ENCODE results near the gene APPBP2. TPM values are rescaled to one million over a fixed set of nuclear protein-coding genes. Genes with fewer than 3 reads are reported as not detected.

APPBP2 gene
- total RNA-seq, 1 experiment from 2014 or later, result 25.3 TPM

DNA sequence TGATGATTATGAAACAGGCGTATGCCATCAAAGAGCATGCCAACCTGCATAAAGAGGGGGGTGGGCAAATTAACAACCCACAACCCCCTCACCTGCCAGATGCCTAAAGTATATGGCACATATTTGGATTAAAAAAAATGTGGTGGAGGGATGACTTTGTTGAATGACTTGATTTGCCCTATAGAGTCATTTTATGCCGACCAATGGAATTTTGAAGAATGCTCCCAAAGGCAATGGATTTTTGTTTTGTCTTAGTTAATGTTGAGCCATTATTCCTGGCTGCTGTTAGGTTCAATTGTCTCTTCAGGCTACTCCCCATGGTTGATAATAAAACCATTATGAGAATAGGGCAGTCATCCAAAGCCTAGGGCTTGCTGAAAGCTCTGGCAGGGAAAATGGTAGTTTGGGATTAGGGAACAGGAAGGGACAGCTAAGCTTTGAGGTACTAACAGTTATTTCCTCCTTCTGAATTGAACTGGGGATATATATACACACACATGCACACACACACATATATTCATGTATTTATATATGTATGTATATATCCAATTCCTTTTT is 109.6 kb downstream of the APPBP2 start:
- Mint-ChIP-seq H3K27me3 (ENCODE audit: insufficient read depth, unreplicated experiment) (no peaks in the 10 kb centered on the region), H3K4me3 (ENCODE audit: unreplicated experiment) (no peak overlapping the region), H3K9me3 (ENCODE audit: unreplicated experiment) (no peaks in the 10 kb centered on the region), H3K27ac (ENCODE audit: unreplicated experiment) (no peak overlapping the region), H3K4me1 (ENCODE audit: low read depth, unreplicated experiment) (no peaks in the 10 kb centered on the region), H3K36me3 (ENCODE audit: insufficient read depth, unreplicated experiment) (no peaks in the 10 kb centered on the region)
- intact Hi-C loops (cut with micrococcal nuclease; ENCODE audit: unreplicated experiment), result no loop called here
- Histone ChIP-seq H3K27me3 (replicated peaks; ENCODE audit: control insufficient read depth, insufficient read depth, low read length) (no peaks in the 10 kb centered on the region), H3K4me3 (ENCODE audit: low read depth, low read length) (no peak overlapping the region), H3K36me3 (ENCODE audit: control insufficient read depth, insufficient read depth, low read length) (no peaks in the 10 kb centered on the region), H3K9me3 (no peaks in the 10 kb centered on the region), H3K4me1 (no peaks in the 10 kb centered on the region)
- no TSS peak for BruUV-seq (replicated peaks)
- no peak for TF ChIP-seq CTCF (IDR thresholded peaks at IDR 0.05; ENCODE audit: insufficient read depth in 1 of 2, low read depth in 1 of 2, low read length in 1 of 2, severe bottlenecking in 1 of 2, unreplicated experiment in 1 of 2)
- CTCF ChIA-PET, result no interaction called here
- POLR2A ChIA-PET, result no interaction called here
- no peak for DNase-seq

DNA sequence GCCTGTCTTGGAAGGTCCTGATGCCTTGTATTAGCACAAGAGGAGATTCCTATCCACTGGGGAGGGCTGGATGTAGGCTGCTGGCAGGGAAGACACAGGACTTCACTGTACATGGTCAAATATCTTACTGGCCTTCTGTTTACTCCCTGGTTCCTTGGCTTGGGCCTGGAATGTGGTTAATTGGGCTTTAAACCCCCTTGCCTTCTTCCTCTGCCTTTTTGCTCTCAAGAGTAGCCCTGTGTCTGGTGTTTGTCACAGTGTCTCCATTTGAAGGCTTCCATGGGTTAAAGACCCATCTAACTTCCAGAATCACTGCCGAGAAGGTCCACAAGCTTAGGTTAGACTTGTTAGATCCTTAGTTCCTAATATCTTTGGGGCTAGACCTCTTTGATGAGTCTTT is 110.9 kb downstream of the APPBP2 start:
- ChIA-PET POLR2A (no interaction called here), CTCF (no interaction called here)
- Mint-ChIP-seq H3K9me3 (ENCODE audit: unreplicated experiment) (no peaks in the 10 kb centered on the region), H3K27ac (ENCODE audit: unreplicated experiment) (no peak overlapping the region), H3K36me3 (ENCODE audit: insufficient read depth, unreplicated experiment) (no peaks in the 10 kb centered on the region), H3K4me3 (ENCODE audit: unreplicated experiment) (no peak overlapping the region), H3K27me3 (ENCODE audit: insufficient read depth, unreplicated experiment) (no peaks in the 10 kb centered on the region), H3K4me1 (ENCODE audit: low read depth, unreplicated experiment) (no peaks in the 10 kb centered on the region)
- no peaks in the 10 kb centered on the region for H3K36me3 ChIP-seq (ENCODE audit: control insufficient read depth, insufficient read depth, low read length)
- no peak overlapping the region for H3K4me3 ChIP-seq (ENCODE audit: low read depth, low read length)
- peaks cover 3% of the 10 kb centered on the region; the same call in 1 of the 2 replicates for H3K9me3 ChIP-seq
- no peak for TF ChIP-seq CTCF (IDR thresholded peaks at IDR 0.05; ENCODE audit: insufficient read depth in 1 of 2, low read depth in 1 of 2, low read length in 1 of 2, severe bottlenecking in 1 of 2, unreplicated experiment in 1 of 2)
- no peak for DNase-seq
- no peaks in the 10 kb centered on the region for H3K27me3 ChIP-seq (replicated peaks; ENCODE audit: control insufficient read depth, insufficient read depth, low read length)
- H3K4me1 ChIP-seq, result peaks cover 2% of the 10 kb centered on the region; the same call in 1 of the 2 replicates
- BruUV-seq (replicated peaks), result no TSS peak
- intact Hi-C loops (cut with micrococcal nuclease; ENCODE audit: unreplicated experiment), result no loop called here

DNA sequence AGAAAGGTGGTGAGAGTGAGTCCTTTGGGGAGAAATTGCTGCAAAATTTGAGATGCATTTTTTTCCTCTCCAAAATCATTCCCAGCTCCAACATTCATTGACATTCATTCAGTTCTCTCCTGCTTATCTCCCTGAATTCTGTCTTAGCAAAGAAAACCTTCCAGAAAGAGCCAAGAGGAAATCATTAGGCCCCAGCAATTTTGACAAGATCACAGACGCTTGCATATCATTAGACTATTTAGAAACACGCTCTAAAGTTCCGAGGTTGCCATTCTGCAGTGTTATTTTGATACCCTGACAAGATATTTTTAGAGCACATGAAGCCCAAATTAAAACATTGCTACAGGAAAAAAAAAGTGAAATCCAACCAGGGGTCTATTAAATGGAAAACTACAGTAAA is 113.3 kb downstream of the APPBP2 start:
- Mint-ChIP-seq H3K4me1 (ENCODE audit: low read depth, unreplicated experiment) (no peaks in the 10 kb centered on the region), H3K9me3 (ENCODE audit: unreplicated experiment) (no peaks in the 10 kb centered on the region), H3K27ac (ENCODE audit: unreplicated experiment) (no peak overlapping the region), H3K36me3 (ENCODE audit: insufficient read depth, unreplicated experiment) (no peaks in the 10 kb centered on the region), H3K4me3 (ENCODE audit: unreplicated experiment) (no peak overlapping the region), H3K27me3 (ENCODE audit: insufficient read depth, unreplicated experiment) (no peaks in the 10 kb centered on the region)
- peaks cover 6% of the 10 kb centered on the region; the same call in 1 of the 2 replicates for H3K9me3 ChIP-seq
- CTCF ChIA-PET, result no interaction called here
- intact Hi-C loops (cut with micrococcal nuclease; ENCODE audit: unreplicated experiment), result no loop called here
- peaks cover 10% of the 10 kb centered on the region; the same call in 1 of the 2 replicates for H3K4me1 ChIP-seq
- no peak for TF ChIP-seq CTCF (IDR thresholded peaks at IDR 0.05; ENCODE audit: insufficient read depth in 1 of 2, low read depth in 1 of 2, low read length in 1 of 2, severe bottlenecking in 1 of 2, unreplicated experiment in 1 of 2)
- no peaks in the 10 kb centered on the region for H3K36me3 ChIP-seq (ENCODE audit: control insufficient read depth, insufficient read depth, low read length)
- BruUV-seq (replicated peaks), result no TSS peak
- DNase-seq, result no peak
- H3K4me3 ChIP-seq (ENCODE audit: low read depth, low read length), result no peak overlapping the region
- no peaks in the 10 kb centered on the region for H3K27me3 ChIP-seq (replicated peaks; ENCODE audit: control insufficient read depth, insufficient read depth, low read length)
- POLR2A ChIA-PET, result no interaction called here

All from Caco-2 (cell line).